A549 (cell line): Measurements from ENCODE around the gene PAM16.

ENCODE experiments used
- BHLHE40 ChIP-seq: IDR thresholded peaks from 2 replicates; pipeline ENCODE4 v1.6.1; 2012; ENCODE audit warnings: low read depth, low read length, inconsistent platforms
- EP300 ChIP-seq, 2 experiments: fragments of >200 bp; sonication (Bioruptor Twin); formaldehyde crosslinking; IDR thresholded peaks; 2 replicates in 1 of 2; 3 replicates in 1 of 2; pipeline ENCODE4 v1.6.1; 2016 to 2017
- MAFK ChIP-seq: fragments of 450-650 bp; IDR thresholded peaks from 2 replicates; pipeline ENCODE4 v1.6.1; 2014; ENCODE audit not compliant: partially characterized antibody
- POLR2A ChIP-seq: IDR thresholded peaks from 2 replicates; pipeline ENCODE4 v1.6.1; 2012; ENCODE audit warnings: mild to moderate bottlenecking, low read length
- ZFP36 ChIP-seq: fragments of 450-650 bp; IDR thresholded peaks from 2 replicates; pipeline ENCODE4 v1.6.1; 2014; ENCODE audit warnings: borderline replicate concordance; ENCODE audit not compliant: partially characterized antibody
- TF ChIP-seq, protein P1 (sequence below): fragments of 450-650 bp; IDR thresholded peaks from 2 replicates; pipeline ENCODE4 v1.6.1; 2014; ENCODE audit warnings: antibody characterized with exemption

DNA sequence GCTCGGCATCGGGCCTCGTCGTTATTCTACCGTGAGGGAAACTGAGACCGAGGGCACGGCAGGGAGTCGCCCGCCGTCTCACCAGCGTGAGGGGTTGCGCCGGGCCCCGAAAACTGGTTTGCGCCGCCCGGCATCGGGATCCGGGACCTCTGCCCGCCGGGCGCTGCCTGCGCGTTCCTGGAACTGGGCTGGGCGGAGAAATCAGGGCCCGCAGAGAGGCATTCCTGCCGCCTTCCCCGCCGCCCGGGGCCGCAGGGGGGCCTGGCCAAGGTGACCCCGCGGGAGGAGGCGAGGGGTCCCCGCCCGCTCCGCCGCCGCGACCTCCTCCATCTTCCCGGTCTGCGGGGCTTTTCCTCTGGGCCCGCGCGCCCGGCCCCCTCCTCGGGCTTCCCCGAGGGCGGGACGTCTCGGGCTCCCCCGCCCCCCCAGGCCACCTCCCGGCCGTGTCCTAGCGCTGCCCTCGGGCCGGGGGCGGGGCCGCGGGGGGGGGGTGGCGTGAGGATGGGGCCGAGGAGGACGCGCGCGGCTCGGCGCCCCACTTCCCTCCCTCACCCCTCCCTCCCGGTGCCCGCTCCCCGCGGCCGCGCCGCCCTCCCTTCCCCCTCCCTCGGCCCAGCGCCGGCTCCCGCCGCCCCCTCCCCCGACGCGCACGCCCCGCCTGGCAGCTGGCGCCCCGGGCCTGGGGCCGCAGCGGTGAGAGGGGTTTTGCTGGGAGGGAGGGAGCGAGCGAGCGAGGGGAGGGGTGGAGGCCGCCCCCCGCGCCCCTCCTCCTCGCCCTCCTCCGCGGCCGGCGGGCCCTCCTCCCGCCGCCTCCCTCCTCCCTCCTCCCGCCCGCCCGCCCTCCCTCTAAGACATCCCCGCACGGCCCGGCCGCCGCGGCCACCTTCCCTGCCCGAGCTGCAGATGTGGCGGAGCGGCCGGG, 35.7 kb downstream of the PAM16 start, which contains the start of gene GLIS2:
- no peak; the same call in none of the 2 replicates for TF ChIP-seq POLR2A
- TF ChIP-seq, protein P1, sequence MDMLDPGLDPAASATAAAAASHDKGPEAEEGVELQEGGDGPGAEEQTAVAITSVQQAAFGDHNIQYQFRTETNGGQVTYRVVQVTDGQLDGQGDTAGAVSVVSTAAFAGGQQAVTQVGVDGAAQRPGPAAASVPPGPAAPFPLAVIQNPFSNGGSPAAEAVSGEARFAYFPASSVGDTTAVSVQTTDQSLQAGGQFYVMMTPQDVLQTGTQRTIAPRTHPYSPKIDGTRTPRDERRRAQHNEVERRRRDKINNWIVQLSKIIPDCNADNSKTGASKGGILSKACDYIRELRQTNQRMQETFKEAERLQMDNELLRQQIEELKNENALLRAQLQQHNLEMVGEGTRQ, result no peak
- TF ChIP-seq EP300 (IDR thresholded peaks at IDR 0.05), result peak in 1 of 2 experiments; percentile 51; a peak in 2 of 5 replicates
- no peak for TF ChIP-seq BHLHE40
- no peak for TF ChIP-seq ZFP36
- TF ChIP-seq MAFK, result no peak
